ENCODE measurements around the gene KCNC3.
A peak's percentile ranks its signal among the peaks of the same experiment; 100 is the strongest.
"Not testable (repeated sequence)": the region's sequence is repeated elsewhere in the genome, so short reads cannot be mapped to it uniquely, and the experiment has no call there.

Gene KCNC3

GRCh38 chr19:50353487-50353880 lies 24.3 kb upstream of the KCNC3 start:
- not testable (repeated sequence) for DNase-seq

- DNase-seq, result no peak
Observed at GRCh38 chr19:50352242-50352641, 23.1 kb upstream of the KCNC3 start.

DNA sequence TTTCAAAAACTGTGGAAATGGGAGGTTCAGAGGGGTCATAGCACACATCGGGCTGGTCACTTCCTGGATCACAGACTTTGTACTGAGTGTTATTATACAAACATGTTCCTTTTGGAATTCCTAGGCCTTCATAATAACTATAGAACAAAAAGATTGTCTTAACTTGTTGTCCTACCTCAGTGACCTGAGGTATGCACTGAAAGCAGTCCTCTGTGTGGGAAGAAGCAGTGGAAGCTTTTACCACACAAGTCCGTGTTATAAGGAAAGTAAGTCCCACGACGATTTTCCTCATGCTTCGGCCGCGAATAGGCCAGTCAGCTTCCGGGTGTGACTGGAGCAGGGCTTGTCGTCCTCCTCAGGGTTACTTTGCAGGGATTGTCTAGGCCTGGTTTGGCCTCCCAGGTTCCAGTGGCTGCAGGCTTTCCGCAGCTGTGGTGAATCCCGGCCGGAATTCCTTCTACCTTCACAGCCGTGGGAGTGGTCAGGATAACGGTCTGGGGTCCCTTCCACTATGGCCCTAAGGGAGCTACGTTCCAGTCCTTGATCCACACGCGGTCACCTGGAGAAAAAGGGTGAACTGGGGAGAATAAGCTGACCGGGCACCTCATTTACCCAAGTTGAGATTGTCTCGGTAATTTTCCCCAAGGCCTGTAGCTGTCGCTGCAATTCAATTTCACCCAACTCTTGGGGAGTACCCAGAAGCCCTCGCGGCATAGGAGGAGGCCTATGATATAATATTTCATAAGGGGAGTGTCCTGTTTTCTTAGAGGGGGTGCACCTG lies 20.3 kb upstream of the KCNC3 start:
- DNase-seq, result no peak

- not testable (repeated sequence) for DNase-seq
Observed at GRCh38 chr19:50347089-50347581, 18.0 kb upstream of the KCNC3 start.

DNA sequence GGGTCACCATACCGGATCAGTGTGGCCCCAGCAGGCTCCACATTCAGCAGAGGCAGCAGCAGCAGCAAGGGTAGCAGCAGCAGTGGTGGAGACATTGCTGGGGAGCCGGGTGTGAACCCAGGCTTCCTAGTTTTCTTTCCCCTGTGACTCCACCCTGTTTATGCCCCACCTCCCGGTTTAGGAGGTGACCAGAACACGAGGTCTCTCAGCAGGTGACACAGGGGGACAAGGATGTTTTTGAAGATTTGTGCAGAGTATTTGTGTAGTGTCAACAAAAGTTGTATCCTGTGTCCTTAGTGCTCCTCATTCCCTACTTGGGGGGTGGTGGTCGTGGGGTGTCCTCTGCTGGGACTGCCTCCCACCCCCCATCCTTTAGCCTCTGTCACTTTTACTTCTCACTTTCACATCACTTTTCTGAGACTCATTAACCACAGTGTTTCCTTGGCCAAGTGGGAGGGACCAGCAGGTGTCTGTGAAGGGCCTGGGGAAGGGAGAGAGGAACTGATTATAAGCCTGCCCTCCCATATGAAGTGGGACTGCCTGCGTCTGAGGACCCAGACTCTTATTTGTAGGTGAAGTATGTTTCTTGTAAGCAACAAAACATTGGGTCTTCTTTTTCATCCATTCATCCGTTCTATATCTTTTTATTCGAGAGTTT lies 15.6 kb upstream of the KCNC3 start:
- no peak for DNase-seq

DNA sequence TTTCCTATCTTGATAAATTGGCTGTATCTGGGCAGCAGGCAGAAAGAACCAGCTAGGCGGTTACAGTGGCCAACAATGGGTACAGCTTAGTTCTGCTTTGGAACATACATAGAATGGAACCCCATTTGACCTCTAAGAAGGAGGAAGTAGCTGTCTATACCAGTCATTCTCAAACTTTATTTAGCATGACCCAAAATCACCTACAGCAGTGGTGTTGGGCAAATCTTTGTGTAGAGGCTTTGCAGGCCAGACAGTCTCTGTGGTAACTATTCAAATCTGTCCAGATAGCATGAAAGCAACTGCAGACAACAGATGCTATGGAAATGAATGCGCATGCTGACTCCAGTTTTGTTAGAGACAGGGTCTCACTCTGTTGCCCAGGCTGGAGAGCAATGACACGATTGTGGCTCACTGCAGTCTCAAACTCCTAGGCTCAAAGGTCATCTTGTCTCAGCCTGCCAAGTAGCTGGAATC lies 12.0 kb upstream of the KCNC3 start:
- DNase-seq, result no peak

DNA sequence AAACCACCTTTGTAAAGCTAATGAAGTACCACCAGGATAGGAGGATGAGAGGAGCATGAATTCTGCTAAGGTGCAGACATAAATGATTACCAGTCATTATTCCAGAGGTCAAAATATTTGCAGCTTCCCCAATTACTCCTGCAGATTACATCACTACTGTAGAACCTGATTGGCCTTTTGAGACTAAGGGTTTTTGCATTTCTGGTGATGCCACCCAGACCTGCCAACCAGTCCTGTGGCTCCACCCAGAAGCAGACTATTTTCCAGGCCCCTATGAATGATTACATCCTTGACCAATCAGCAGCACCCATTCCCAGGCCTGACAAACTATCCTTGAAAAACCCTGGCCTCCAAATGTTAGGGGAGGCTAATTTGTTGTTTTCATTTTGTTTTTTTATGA lies 11.2 kb upstream of the KCNC3 start:
- no peak for DNase-seq

DNA sequence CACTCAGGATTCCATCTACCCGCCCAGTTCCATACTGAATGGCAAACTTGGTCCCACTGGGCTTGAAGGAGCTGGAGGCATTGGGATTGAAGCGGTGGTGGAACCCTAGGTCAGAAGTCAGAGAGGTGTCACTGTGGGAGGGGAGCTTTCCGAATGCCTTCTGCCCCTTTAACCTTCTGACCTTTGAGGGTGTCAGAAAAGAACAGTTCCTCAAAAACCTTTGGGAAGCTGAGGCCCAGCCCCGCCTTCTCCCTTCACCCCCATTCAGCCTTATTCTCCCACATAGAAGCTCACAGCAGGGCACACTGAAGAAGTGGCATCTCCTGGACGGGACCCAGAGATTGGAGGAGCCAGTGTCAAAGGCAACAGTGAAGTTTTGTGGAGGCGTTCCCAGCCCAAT lies 7.9 kb upstream of the KCNC3 start:
- DNase-seq, result not testable (repeated sequence)

DNA sequence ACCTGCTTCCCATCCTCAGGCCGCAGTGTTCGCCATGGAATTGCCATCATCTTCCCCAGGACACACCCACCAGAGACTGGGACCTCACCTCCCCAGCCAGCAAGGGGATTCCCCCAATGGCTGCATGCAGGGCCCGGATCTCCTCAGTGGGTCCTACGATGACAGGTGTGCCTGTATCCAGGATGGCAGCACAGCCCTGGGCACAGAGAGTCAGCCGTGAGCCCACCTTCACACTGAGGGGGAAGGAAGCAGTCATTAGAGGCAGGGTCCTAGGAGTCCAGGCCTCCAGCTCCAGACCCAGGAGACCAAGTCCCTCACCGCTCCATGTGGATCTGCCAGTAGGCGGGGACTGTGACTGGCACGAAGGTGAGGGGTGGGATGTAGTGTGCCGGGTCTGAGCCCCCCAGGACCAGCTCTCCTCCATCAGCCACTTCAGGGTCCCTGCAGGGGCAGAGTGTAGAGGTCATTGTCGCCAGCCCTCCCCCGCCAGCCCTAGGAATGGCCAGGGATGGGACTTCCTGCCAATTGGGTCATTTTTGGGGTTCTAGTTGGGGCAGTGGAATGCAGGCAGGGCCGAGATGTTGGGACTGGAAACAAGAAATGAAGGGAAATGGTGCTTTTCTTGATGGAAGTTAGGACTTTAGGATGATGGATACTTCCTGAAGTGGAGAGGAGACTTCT lies 5.7 kb upstream of the KCNC3 start:
- DNase-seq, result no peak

GRCh38 chr19:50333737-50334617 lies 4.8 kb upstream of the KCNC3 start:
- DNase-seq, result peak; percentile 65

DNA sequence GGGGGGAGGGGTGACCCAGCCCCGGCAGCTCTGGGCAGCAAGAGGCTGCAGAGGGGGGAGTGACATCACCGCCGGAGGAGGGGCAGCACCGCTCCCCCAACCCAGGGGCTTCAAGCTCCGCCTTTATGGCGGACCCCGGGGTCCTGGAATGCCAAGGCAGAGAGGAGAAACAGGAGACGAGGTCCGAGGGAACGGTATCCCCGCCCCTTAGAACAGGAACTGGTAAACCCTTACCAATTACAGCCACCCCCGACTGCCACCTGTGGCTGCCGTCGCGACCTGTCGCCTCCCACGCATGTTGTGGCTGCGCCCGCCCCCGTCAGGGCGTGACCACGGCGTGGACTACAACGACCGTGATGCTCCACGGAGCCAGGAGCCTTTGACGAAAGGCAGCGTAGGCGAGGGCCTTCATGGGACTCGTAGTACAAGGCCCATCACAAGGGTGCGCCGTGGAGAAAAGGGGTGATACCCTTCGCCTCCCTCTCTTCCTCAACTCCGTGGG lies 4.1 kb upstream of the KCNC3 start:
- peak; percentile 63 for DNase-seq

GRCh38 chr19:50332244-50333038 lies 3.3 kb upstream of the KCNC3 start:
- no peak for DNase-seq

DNA sequence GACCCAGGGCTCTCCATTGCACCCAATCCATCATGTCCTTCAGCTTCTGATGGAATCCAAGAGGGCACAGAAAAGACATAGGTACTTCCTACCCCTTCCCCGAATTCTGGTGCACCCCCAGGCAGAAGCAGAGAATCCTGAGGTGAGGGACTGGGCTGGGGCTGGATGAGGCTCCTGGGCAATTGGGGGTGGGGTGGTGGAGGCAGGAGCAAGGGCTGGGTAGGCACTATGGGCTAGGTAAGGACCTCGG lies 2.7 kb upstream of the KCNC3 start:
- no peak for DNase-seq

DNA sequence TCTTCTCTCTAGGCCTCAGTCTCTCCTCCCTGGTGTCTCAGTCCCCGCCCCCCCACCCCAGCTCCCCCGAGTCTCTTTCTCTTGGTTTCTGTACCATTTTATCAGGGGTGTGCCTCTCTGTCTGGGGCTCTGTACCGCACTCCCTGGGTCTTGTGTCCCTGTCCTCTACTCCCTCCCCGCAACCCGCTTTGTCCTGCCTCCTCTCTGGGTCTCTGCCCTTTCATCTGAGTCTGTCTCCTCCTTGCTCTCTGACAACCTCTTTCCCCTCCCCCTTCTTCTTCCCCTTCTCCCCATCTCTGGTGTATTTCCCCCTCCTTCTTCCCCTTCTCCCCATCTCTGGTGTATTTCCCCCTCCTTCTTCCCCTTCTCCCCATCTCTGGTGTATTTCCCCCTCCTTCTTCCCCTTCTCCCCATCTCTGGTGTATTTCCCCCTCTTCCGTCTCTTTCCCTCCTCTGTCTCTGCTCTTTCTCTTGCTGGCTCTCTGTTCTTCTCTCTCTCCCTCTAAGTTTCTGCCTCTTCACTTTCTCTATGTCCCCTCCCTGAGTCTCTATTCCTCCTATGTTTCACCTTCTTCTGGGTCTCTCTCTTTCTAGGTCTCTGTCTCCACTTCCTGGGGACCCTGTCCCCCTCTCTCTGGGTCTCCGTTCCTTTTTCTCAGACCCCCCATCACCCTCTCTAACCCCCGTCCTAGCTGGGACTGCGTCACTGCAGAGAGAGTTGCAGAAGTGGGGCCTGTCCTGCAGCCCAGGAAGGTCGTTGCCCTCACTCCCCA lies 2.2 kb upstream of the KCNC3 start:
- no peak for DNase-seq

DNA sequence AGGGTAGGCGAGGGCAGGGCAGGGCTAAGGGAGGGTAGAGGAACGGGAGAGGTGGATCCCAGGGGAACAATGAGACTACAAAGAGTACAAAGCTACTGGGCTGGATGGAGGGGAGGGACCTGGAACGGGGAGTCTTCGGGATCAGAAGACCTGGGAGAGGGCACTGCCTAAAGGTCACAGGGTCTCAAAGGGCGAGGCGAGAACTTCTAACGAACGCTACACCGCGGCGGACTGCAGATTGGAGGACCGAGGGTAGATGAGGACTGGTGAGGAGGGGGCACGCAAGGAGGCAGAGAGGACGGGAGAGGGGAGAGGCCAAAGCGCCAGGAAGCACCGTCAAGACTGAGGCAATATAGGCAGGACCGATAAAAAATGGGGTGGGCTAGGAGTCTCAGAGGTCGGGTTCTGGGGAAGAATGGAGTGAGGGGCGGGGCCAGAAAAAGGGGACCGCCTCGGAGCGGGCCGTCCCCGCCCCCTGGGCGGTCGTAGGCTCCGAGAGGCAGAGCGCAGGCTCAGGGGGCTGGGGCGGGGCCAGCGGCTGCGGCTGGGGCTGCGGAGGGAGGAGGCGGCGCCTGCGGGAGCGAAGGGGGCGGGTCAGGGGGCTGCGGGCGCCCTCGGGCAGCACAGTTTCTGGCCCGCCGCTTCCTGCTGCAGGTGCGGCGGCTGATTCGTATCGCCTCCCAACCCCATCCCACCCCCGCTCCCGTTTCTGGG lies 1.3 kb upstream of the KCNC3 start:
- DNase-seq, result peak; percentile 67

GRCh38 chr19:50329926-50330294 lies 733 bp upstream of the KCNC3 start:
- not testable (repeated sequence) for DNase-seq

- peak; percentile 72 for DNase-seq
Observed at GRCh38 chr19:50328873-50329145, 368 bp downstream of the KCNC3 start.

GRCh38 chr19:50328224-50328872 lies 829 bp downstream of the KCNC3 start:
- no peak for DNase-seq

DNA sequence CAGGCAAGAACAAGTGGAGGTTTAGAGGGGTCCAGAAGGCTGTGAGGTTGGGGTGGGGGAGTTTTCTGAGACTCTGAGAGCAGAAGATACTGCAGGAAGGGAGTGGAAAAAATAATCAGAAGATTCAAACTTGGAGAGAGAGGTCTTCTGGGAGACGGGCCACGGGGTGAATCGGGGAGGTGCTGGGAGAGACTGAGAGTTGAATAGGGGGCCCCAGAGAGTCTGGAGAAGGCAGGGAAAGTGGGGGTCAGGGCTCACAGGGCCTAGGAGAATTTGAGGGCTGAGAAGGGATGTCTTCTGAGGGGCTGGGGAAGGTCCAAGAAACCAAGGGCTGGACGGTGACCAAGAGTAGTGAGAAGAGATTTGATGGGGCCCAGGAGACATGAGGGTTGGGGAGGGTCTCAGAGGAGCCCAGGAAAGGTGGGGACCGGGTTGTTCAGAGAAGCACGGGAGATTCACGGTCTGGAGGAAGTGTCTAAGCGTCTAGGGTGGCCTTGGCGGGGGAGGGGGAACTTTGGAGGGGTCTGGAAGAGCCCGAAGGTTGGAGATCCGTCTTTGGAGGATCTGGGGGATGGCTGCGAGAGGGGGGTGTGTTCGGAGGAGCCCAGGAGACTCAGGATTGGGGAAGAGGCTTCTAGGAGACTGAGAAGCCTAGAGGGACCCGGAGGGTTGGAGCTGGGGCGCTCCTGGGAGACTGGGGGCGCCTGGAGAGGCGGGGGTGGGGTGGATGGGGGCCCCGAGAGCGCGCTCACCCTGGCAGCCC lies 1.5 kb downstream of the KCNC3 start:
- no peak for DNase-seq

Measured in activated gamma-delta T cell (primary cell).